H1 (cell line): Measurements from ENCODE around the gene BZW2. TPM values are rescaled to one million over a fixed set of nuclear protein-coding genes. Genes with fewer than 3 reads are reported as not detected.

Source experiments
- BACH1 ChIP-seq: IDR thresholded peaks from 2 replicates; pipeline ENCODE4 v1.6.1; 2012; ENCODE audit warnings: low read length, improper control_type of control experiment
- CBX8 ChIP-seq: fragments of 300-800, 300-1000 bp; sonication (generic); IDR thresholded peaks from 2 replicates; pipeline ENCODE4 v1.7.1; 2016; ENCODE audit warnings: low read depth, low read length, borderline replicate concordance
- CEBPB ChIP-seq: IDR thresholded peaks from 2 replicates; pipeline ENCODE4 v1.6.1; 2012; ENCODE audit warnings: low read depth, low read length
- GABPA ChIP-seq: IDR thresholded peaks from 2 replicates; pipeline ENCODE4 v1.6.1; 2011; ENCODE audit warnings: mild to moderate bottlenecking, low read length, moderate library complexity, borderline replicate concordance; ENCODE audit not compliant: insufficient read depth
- JUN ChIP-seq: IDR thresholded peaks from 2 replicates; pipeline ENCODE4 v1.6.1; 2011; ENCODE audit warnings: low read depth, mild to moderate bottlenecking, improper control_type of control experiment, low read length
- KDM4A ChIP-seq: IDR thresholded peaks from one replicate; pipeline ENCODE4 v1.7.1; 2012; ENCODE audit warnings: low read depth, mild to moderate bottlenecking, moderate library complexity, low read length, inconsistent platforms; ENCODE audit not compliant: severe bottlenecking
- MAFK ChIP-seq: IDR thresholded peaks from 2 replicates; pipeline ENCODE4 v1.6.1; 2012; ENCODE audit warnings: low read depth, mild to moderate bottlenecking, improper control_type of control experiment, low read length
- POLR2AphosphoS5 ChIP-seq: IDR thresholded peaks from 2 replicates; pipeline ENCODE4 v1.6.1; 2011; ENCODE audit warnings: low read depth, low read length
- RFX5 ChIP-seq: IDR thresholded peaks from 2 replicates; pipeline ENCODE4 v1.6.1; 2011; ENCODE audit warnings: low read depth, low read length, improper control_type of control experiment, borderline replicate concordance
- RNF2 ChIP-seq: fragments of 200-900, 300-1000 bp; sonication (generic); IDR thresholded peaks from 2 replicates; pipeline ENCODE4 v1.7.1; 2016; ENCODE audit warnings: borderline replicate concordance, low read depth, mild to moderate bottlenecking, antibody characterized with exemption, low read length; ENCODE audit not compliant: poor library complexity, severe bottlenecking; ENCODE audit errors: missing control alignments
- SIN3A ChIP-seq, 2 experiments: IDR thresholded peaks in 1 of 2; conservative IDR thresholded peaks in 1 of 2; 2 replicates each; pipeline ENCODE4 v1.6.1; 2011 to 2012; ENCODE audit warnings: low read length in 2 of 2, improper control_type of control experiment in 1 of 2, low read depth in 1 of 2, mild to moderate bottlenecking in 1 of 2
- SUZ12 ChIP-seq: fragments of 200-600 bp; sonication (generic); IDR thresholded peaks from 2 replicates; pipeline ENCODE4 v1.6.1; 2012; ENCODE audit warnings: mild to moderate bottlenecking, inconsistent platforms, low read length, moderate library complexity, mixed read lengths
- TAF1 ChIP-seq: IDR thresholded peaks from 2 replicates; pipeline ENCODE4 v1.6.1; 2011; ENCODE audit warnings: mild to moderate bottlenecking, low read depth, low read length
- TAF7 ChIP-seq: optimal IDR thresholded peaks from 2 replicates; pipeline ENCODE3; 2011; ENCODE audit warnings: low read depth, mild to moderate bottlenecking, inconsistent platforms, low read length, moderate library complexity, borderline replicate concordance
- TBP ChIP-seq: IDR thresholded peaks from 2 replicates; pipeline ENCODE4 v1.6.1; 2011; ENCODE audit warnings: low read depth, low read length, improper control_type of control experiment
- TEAD4 ChIP-seq: IDR thresholded peaks from 2 replicates; pipeline ENCODE4 v1.6.1; 2012; ENCODE audit warnings: low read depth, low read length, inconsistent platforms, mixed read lengths
- ZNF274 ChIP-seq: IDR thresholded peaks from 2 replicates; pipeline ENCODE4 v1.7.0; 2012; ENCODE audit warnings: low read length, borderline replicate concordance; ENCODE audit errors: extremely low read depth
- polyA plus RNA-seq, 7 experiments: library from polyadenylated mRNA; depleted of rRNA in 3 of 7; stranded (reverse) in 5 of 7; unstranded in 2 of 7; fragments of >200 nt in 5 of 7; fragments of 200-250 nt in 2 of 7; gene quantifications; 1 replicate in 5 of 7; 2 replicates in 1 of 7; 4 replicates in 1 of 7; pipeline versions ENCODE4 v1.2.1 to v1.2.3, GENCODE V29; 2011 to 2013; ENCODE audit warnings: missing spikeins in 2 of 7, mixed read lengths in 2 of 7
- total RNA-seq: library from RNA; stranded (reverse); fragmentation: NEBNext Ultra II Directional; extraction: Animal tissue kit (Norgen Biotek cat#: 25700); gene quantifications from 2 replicates; pipeline ENCODE4 v1.2.1, GENCODE V29; 2021
- TF ChIP-seq, protein P1 (sequence below): IDR thresholded peaks from 2 replicates; pipeline ENCODE4 v1.6.1; 2011; ENCODE audit warnings: low read depth, mild to moderate bottlenecking, low read length; ENCODE audit not compliant: insufficient read depth
- TF ChIP-seq, protein P2 (sequence below), 3 experiments: IDR thresholded peaks; 1 replicate in 2 of 3; 2 replicates in 1 of 3; pipeline versions ENCODE4 v1.5.1 to v1.6.1; 2011; ENCODE audit warnings: low read length in 3 of 3, mild to moderate bottlenecking in 3 of 3, inconsistent platforms in 2 of 3, low read depth in 1 of 3, moderate library complexity in 1 of 3; ENCODE audit not compliant: insufficient read depth in 1 of 3; ENCODE audit errors: control extremely low read depth in 1 of 3

Gene BZW2
- total and polyA plus RNA-seq, 2 of the 8 experiments (the other 6 are each of a cell fraction or from before 2014, with no cell fraction given) = 32.3 to 103 TPM

DNA sequence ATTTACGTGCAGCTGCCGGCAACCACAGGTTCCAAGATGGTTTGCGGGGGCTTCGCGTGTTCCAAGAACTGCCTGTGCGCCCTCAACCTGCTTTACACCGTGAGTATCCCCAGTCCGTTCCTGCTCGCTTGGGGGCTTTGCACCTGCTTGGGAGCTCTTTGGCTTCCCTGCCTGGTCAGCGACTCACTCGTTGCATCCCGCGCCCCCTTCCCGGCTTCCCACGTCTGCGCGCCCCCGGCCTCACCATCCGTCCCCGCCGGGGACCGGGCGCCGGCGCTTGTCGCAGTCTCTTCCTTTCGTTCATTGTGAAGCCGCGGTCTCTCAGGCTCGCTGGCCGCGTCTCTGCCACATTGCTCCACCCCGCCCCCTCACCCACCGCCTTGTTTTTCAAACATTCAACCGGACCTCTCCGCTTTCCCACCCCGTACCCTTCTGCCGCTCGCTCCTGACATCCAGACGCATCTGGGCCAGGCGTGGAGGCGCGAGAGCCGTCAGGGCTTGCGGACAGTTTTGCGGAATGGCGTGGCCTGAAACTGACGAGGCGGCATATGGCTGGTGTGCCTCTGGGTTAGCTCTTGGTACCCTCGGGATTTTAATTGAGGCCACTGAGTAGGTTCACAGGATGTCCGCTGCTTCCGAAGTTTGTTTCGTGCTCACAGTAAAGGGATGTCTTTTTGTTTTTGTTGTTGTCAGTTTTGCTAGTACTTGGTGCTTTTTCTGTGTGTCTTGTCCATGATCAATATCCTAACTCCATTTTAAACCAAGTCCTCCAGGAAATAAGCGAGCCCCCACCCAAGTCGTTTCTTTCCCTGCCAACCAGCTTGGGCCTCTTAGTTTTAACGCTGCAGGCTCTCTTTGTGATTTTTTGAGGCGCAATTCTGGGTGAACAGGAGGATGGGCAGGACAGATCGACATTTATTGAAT, 108.2 kb downstream of the BZW2 start (continued):
- no peak for TF ChIP-seq CBX8
- no peak for TF ChIP-seq CEBPB
- TF ChIP-seq JUN = no peak
- no peak for TF ChIP-seq MAFK
- TF ChIP-seq SIN3A (conservative IDR thresholded peaks at IDR 0.05 in 1 of 2, IDR thresholded peaks at IDR 0.05 in 1 of 2; ENCODE audit: low read depth in 1 of 2, low read length in 2 of 2) = peak in 1 of 2 experiments; percentile 50; a peak in 1 of 4 replicates
- no peak for TF ChIP-seq POLR2AphosphoS5
- TF ChIP-seq BACH1 = no peak
- TF ChIP-seq, protein P1, sequence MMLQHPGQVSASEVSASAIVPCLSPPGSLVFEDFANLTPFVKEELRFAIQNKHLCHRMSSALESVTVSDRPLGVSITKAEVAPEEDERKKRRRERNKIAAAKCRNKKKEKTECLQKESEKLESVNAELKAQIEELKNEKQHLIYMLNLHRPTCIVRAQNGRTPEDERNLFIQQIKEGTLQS = no peak
- TF ChIP-seq TBP = no peak
- TF ChIP-seq, protein P2, sequence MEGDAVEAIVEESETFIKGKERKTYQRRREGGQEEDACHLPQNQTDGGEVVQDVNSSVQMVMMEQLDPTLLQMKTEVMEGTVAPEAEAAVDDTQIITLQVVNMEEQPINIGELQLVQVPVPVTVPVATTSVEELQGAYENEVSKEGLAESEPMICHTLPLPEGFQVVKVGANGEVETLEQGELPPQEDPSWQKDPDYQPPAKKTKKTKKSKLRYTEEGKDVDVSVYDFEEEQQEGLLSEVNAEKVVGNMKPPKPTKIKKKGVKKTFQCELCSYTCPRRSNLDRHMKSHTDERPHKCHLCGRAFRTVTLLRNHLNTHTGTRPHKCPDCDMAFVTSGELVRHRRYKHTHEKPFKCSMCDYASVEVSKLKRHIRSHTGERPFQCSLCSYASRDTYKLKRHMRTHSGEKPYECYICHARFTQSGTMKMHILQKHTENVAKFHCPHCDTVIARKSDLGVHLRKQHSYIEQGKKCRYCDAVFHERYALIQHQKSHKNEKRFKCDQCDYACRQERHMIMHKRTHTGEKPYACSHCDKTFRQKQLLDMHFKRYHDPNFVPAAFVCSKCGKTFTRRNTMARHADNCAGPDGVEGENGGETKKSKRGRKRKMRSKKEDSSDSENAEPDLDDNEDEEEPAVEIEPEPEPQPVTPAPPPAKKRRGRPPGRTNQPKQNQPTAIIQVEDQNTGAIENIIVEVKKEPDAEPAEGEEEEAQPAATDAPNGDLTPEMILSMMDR (IDR thresholded peaks at IDR 0.05; ENCODE audit: control extremely low read depth in 1 of 3, insufficient read depth in 1 of 3, low read depth in 1 of 3, low read length in 3 of 3) = no peak
- no peak; the same call in none of the 2 replicates for TF ChIP-seq TAF1
- peak; percentile 92 for TF ChIP-seq KDM4A
- peak; percentile 21 for TF ChIP-seq RNF2
- peak; percentile 22; the same call in 1 of the 2 replicates for TF ChIP-seq SUZ12
- no peak for TF ChIP-seq GABPA
- TF ChIP-seq TAF7 = peak; percentile 28
- no peak for TF ChIP-seq ZNF274
- TF ChIP-seq TEAD4 = no peak
- no peak for TF ChIP-seq RFX5
